Gastroesophageal sphincter (tissue), 3 donors: ENCODE data around the gene KCNN2.
A peak's percentile ranks its signal among the peaks of the same experiment; 100 is the strongest.

ENCODE experiments used
- CTCF ChIP-seq, 4 experiments: fragments of 200-600 bp in 2 of 4; fragments of 450-650 bp in 2 of 4; sonication (generic) in 1 of 4; IDR thresholded peaks; one replicate each; pipeline ENCODE4 v1.5.1; 2017 to 2019; ENCODE audit warnings: antibody characterized with exemption in 4 of 4, mild to moderate bottlenecking in 2 of 4, moderate library complexity in 2 of 4
- POLR2A ChIP-seq, 2 donors: fragments of 450-650 bp; IDR thresholded peaks; one replicate each; pipeline ENCODE4 v1.6.1; 2017; ENCODE audit warnings: antibody characterized with exemption in 2 of 2, mild to moderate bottlenecking in 2 of 2, moderate library complexity in 1 of 2

DNA sequence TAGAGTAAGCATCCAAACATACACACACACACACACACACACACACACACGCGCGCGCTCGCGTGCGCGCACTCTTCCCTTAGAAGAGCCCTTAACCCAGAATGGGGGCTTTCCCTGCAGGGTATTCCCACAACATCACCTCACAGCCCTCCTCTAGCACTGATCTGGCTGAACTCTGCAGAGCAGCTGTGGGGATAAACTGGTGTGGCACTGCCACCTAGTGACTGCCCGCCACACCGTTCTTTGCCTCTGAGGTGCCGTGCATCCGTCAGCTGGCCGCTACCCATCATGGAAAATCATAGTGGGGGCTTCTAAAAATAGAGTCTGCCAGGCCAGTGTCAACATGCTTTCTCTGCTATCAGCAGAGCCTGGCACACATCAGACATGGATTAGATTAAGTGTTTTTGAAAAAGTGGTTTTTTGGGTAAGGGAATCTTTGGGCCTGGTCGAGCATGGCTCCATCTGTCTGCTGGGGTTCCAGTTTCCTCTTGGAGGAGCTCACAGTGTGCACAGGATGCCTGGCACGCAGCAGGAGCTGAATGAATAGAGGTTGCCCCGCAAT, 88.1 kb downstream of the KCNN2 start:
- TF ChIP-seq CTCF (IDR thresholded peaks at IDR 0.05), result peak; percentile 42 to 85 (median 72)
- TF ChIP-seq POLR2A (IDR thresholded peaks at IDR 0.05), result no peak
